K562 (cell line): ENCODE measurements around the gene SPATA33. TPM values are rescaled to one million over a fixed set of nuclear protein-coding genes. Genes with fewer than 3 reads are reported as not detected.

Experiments
- ATF1 ChIP-seq, 2 experiments: fragments of 450-650 bp in 1 of 2; IDR thresholded peaks; 2 replicates each; pipeline ENCODE4 v1.6.1; 2016; ENCODE audit warnings: missing compliant biosample characterization in 1 of 2, missing genetic modification characterization in 1 of 2
- BCOR ChIP-seq: fragments of 450-650 bp; IDR thresholded peaks from 2 replicates; pipeline ENCODE4 v1.6.1; 2016
- BHLHE40 ChIP-seq: IDR thresholded peaks from 2 replicates; pipeline ENCODE4 v1.6.1; 2011; ENCODE audit warnings: low read length, improper control_type of control experiment
- CBFB ChIP-seq: sonication (generic); formaldehyde crosslinking; IDR thresholded peaks from 2 replicates; pipeline ENCODE4 v1.4.0; 2020; ENCODE audit warnings: mild to moderate bottlenecking, missing genetic modification reagents
- DLX4 ChIP-seq: fragments of 250-450 bp; sonication (Bioruptor Pico); IDR thresholded peaks from 2 replicates; pipeline ENCODE4 v1.6.1; 2021; ENCODE audit warnings: mild to moderate bottlenecking
- DPF2 ChIP-seq: fragments of 450-650 bp; IDR thresholded peaks from 2 replicates; pipeline ENCODE4 v1.6.1; 2016
- ESRRB ChIP-seq: fragments of 250-450 bp; sonication (Bioruptor Pico); IDR thresholded peaks from 2 replicates; pipeline ENCODE4 v1.5.0; 2020; ENCODE audit warnings: mild to moderate bottlenecking, moderate library complexity, borderline replicate concordance
- MEF2A ChIP-seq: IDR thresholded peaks from 2 replicates; pipeline ENCODE4 v1.6.1; 2011; ENCODE audit warnings: low read depth, mild to moderate bottlenecking, low read length, moderate library complexity; ENCODE audit not compliant: control insufficient read depth
- MIER1 ChIP-seq: fragments of 450-650 bp; IDR thresholded peaks from 2 replicates; pipeline ENCODE4 v1.6.1; 2016; ENCODE audit warnings: antibody characterized with exemption, mild to moderate bottlenecking, low read depth
- NKRF ChIP-seq: fragments of 450-650 bp; IDR thresholded peaks from 2 replicates; pipeline ENCODE4 v1.6.1; 2016; ENCODE audit warnings: borderline replicate concordance
- RBFOX2 ChIP-seq: fragments of 200-400 bp; formaldehyde crosslinking; IDR thresholded peaks from 2 replicates; pipeline ENCODE4 v1.6.1; 2017; ENCODE audit warnings: low read depth, mild to moderate bottlenecking, low read length, moderate library complexity
- RBM34 ChIP-seq: fragments of 200-400 bp; formaldehyde crosslinking; IDR thresholded peaks from 2 replicates; pipeline ENCODE4 v1.6.1; 2018; ENCODE audit warnings: low read length, borderline replicate concordance; ENCODE audit not compliant: insufficient read depth
- SPI1 ChIP-seq: IDR thresholded peaks from 2 replicates; pipeline ENCODE4 v1.6.1; 2011; ENCODE audit warnings: low read depth, low read length, control low read depth, borderline replicate concordance
- SRSF7 ChIP-seq: fragments of 200-400 bp; formaldehyde crosslinking; optimal IDR thresholded peaks from 2 replicates; pipeline ENCODE3; 2017; ENCODE audit warnings: mild to moderate bottlenecking, low read depth, low read length
- TARDBP ChIP-seq: fragments of 450-650 bp; IDR thresholded peaks from 2 replicates; pipeline ENCODE4 v1.6.1; 2016
- ZNF184 ChIP-seq: sonication (generic); formaldehyde crosslinking; IDR thresholded peaks from 2 replicates; pipeline ENCODE4 v1.5.0; 2020; ENCODE audit warnings: missing genetic modification reagents
- ZNF274 ChIP-seq: IDR thresholded peaks from 2 replicates; pipeline ENCODE4 v1.6.1; 2011; ENCODE audit warnings: low read depth, mild to moderate bottlenecking, low read length, moderate library complexity, borderline replicate concordance
- ZNF408 ChIP-seq: fragments of 250-450 bp; sonication (Bioruptor Pico); IDR thresholded peaks from 2 replicates; pipeline ENCODE4 v1.4.0; 2020; ENCODE audit warnings: low read depth, mild to moderate bottlenecking, moderate library complexity
- ZNF695 ChIP-seq: fragments of 450-650 bp; formaldehyde crosslinking; IDR thresholded peaks from 2 replicates; pipeline ENCODE4 v1.4.0; 2020; ENCODE audit warnings: mild to moderate bottlenecking, moderate library complexity
- polyA plus RNA-seq, 8 experiments: library from polyadenylated mRNA; depleted of rRNA in 4 of 8; stranded (reverse) in 5 of 8; unstranded in 3 of 8; fragments of >200 nt; fragmentation: Nextera tagmentation in 2 of 8; fragmentation: Illumina TruSeq in 1 of 8; extraction: Ambion mirVana in 2 of 8; extraction: Trizol in 1 of 8; gene quantifications; 2 replicates each; pipeline versions ENCODE4 v1.2.1 to v1.2.3, GENCODE V29; 2011 to 2014; ENCODE audit warnings: inconsistent platforms in 1 of 8, missing spikeins in 1 of 8
- total RNA-seq, 7 experiments: library from RNA; depleted of rRNA in 6 of 7; stranded (reverse); fragments of >200 nt in 6 of 7; fragmentation: Illumina TruSeq in 2 of 7; extraction: Trizol in 2 of 7; gene quantifications; 2 replicates each; pipeline versions ENCODE4 v1.2.1 to v1.2.3, GENCODE V29; 2011 to 2021; ENCODE audit warnings: low replicate concordance in 1 of 7
- TF ChIP-seq, protein P1 (sequence below), 2 experiments: fragments of 450-650 bp; IDR thresholded peaks; 2 replicates each; pipeline ENCODE4 v1.6.1; 2018; ENCODE audit warnings: mild to moderate bottlenecking in 2 of 2, low read depth in 1 of 2; ENCODE audit not compliant: partially characterized antibody in 2 of 2
- TF ChIP-seq, protein P2 (sequence below): fragments of 250-450 bp; sonication (Bioruptor Pico); IDR thresholded peaks from 2 replicates; pipeline ENCODE4 v1.8.0; 2021; ENCODE audit warnings: moderate library complexity, mild to moderate bottlenecking, inconsistent platforms

The SPATA33 gene
- total and polyA plus RNA-seq, 9 of the 15 experiments (the other 6 are each of a cell fraction or from before 2014, with no cell fraction given), result 4.0 to 20.0 (median 11.8) TPM

GRCh38 chr16:89657442-89658220 is at the start of gene SPATA33, which contains the start of gene CHMP1A (continued):
- TF ChIP-seq MIER1 (no peak), ZNF695 (no peak), SRSF7 (no peak), DLX4 (CRISPR knock-in tag) (no peak), ZNF274 (no peak; the same call in 1 of the 2 replicates), RBM34 (0 out of 2 replicates have a peak, but pooled peaks have one; percentile 71), RBFOX2 (peak; percentile 89), BCOR (no peak), ZNF408 (CRISPR knock-in tag) (no peak), DPF2 (no peak), CBFB (CRISPR knock-in tag) (no peak), NKRF (peak; percentile 88), ZNF184 (no peak), BHLHE40 (0 out of 2 replicates have a peak, but pooled peaks have one; percentile 29), TARDBP (no peak), SPI1 (no peak), MEF2A (no peak), ESRRB (CRISPR knock-in tag) (no peak), ATF1 (CRISPR knock-in tag; IDR thresholded peaks at IDR 0.05) (no peak), ATF1 (tag; IDR thresholded peaks at IDR 0.05) (peak; percentile 65; the same call in 1 of the 2 replicates)
- TF ChIP-seq, protein P1, sequence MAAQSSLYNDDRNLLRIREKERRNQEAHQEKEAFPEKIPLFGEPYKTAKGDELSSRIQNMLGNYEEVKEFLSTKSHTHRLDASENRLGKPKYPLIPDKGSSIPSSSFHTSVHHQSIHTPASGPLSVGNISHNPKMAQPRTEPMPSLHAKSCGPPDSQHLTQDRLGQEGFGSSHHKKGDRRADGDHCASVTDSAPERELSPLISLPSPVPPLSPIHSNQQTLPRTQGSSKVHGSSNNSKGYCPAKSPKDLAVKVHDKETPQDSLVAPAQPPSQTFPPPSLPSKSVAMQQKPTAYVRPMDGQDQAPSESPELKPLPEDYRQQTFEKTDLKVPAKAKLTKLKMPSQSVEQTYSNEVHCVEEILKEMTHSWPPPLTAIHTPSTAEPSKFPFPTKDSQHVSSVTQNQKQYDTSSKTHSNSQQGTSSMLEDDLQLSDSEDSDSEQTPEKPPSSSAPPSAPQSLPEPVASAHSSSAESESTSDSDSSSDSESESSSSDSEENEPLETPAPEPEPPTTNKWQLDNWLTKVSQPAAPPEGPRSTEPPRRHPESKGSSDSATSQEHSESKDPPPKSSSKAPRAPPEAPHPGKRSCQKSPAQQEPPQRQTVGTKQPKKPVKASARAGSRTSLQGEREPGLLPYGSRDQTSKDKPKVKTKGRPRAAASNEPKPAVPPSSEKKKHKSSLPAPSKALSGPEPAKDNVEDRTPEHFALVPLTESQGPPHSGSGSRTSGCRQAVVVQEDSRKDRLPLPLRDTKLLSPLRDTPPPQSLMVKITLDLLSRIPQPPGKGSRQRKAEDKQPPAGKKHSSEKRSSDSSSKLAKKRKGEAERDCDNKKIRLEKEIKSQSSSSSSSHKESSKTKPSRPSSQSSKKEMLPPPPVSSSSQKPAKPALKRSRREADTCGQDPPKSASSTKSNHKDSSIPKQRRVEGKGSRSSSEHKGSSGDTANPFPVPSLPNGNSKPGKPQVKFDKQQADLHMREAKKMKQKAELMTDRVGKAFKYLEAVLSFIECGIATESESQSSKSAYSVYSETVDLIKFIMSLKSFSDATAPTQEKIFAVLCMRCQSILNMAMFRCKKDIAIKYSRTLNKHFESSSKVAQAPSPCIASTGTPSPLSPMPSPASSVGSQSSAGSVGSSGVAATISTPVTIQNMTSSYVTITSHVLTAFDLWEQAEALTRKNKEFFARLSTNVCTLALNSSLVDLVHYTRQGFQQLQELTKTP (IDR thresholded peaks at IDR 0.05; ENCODE audit: low read depth in 1 of 2, partially characterized antibody in 2 of 2), result no peak
- TF ChIP-seq, protein P2, sequence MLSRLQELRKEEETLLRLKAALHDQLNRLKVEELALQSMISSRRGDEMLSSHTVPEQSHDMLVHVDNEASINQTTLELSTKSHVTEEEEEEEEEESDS (CRISPR knock-in tag), result no peak
